Activated naive CD4-positive, alpha-beta T cell (primary cell): ENCODE data around the gene IGSF9B.
A peak's percentile ranks its signal among the peaks of the same experiment; 100 is the strongest.
"Not testable (repeated sequence)": the region's sequence is repeated elsewhere in the genome, so short reads cannot be mapped to it uniquely, and the experiment has no call there.

Experiments
- DNase-seq, 4 experiments: peaks; one replicate each; lab custom pipeline; 2025; lab: John Stamatoyannopoulos, UW

The IGSF9B gene

GRCh38 chr11:133956650-133957633 is at the start of gene IGSF9B:
Gene IGSF9B, minus strand, starts transcription at chr11:133956968. Its CDS starts 214 bp downstream, at chr11:133956754.
- DNase-seq, result peak; percentile 81 to 93 (median 82)

- no peak for DNase-seq
These were observed 47.9 kb upstream of the IGSF9B start for GRCh38 chr11:134004496-134005172.

- no peak for DNase-seq
These were observed 47.2 kb upstream of the IGSF9B start for GRCh38 chr11:134003792-134004495.

- not testable (repeated sequence) for DNase-seq
These were observed 46.1 kb upstream of the IGSF9B start for GRCh38 chr11:134002819-134003218.

- DNase-seq, result not testable (repeated sequence)
These were observed 45.6 kb upstream of the IGSF9B start for GRCh38 chr11:134002338-134002737.

GRCh38 chr11:134001596-134001995 is 44.8 kb upstream of the IGSF9B start:
- DNase-seq, result no peak

- no peak for DNase-seq
These were observed 44.3 kb upstream of the IGSF9B start for GRCh38 chr11:134001088-134001487.

GRCh38 chr11:133999355-133999754 is 42.6 kb upstream of the IGSF9B start:
- no peak for DNase-seq

GRCh38 chr11:133997554-133997953 is 40.8 kb upstream of the IGSF9B start:
- no peak for DNase-seq

- DNase-seq, result no peak
These were observed 39.9 kb upstream of the IGSF9B start for GRCh38 chr11:133996671-133997070.

- no peak for DNase-seq
These were observed 38.3 kb upstream of the IGSF9B start for GRCh38 chr11:133995066-133995465.

- DNase-seq, result no peak
These were observed 37.2 kb upstream of the IGSF9B start for GRCh38 chr11:133993921-133994320.

GRCh38 chr11:133993107-133993506 is 36.3 kb upstream of the IGSF9B start:
- no peak for DNase-seq

GRCh38 chr11:133992121-133992520 is 35.4 kb upstream of the IGSF9B start:
- DNase-seq, result no peak

- no peak for DNase-seq
These were observed 34.3 kb upstream of the IGSF9B start for GRCh38 chr11:133991101-133991500.

GRCh38 chr11:133990501-133990900 is 33.7 kb upstream of the IGSF9B start:
- no peak for DNase-seq

GRCh38 chr11:133988686-133989410 is 32.1 kb upstream of the IGSF9B start:
- DNase-seq, result no peak

GRCh38 chr11:133987171-133987570 is 30.4 kb upstream of the IGSF9B start:
- DNase-seq, result no peak

GRCh38 chr11:133985981-133986944 is 29.5 kb upstream of the IGSF9B start:
- DNase-seq, result no peak

GRCh38 chr11:133984828-133985227 is 28.1 kb upstream of the IGSF9B start:
- DNase-seq, result no peak
